NCI-H128 (cell line): ENCODE measurements around the gene UTS2B.
"Not testable (repeated sequence)": the region's sequence is repeated elsewhere in the genome, so short reads cannot be mapped to it uniquely, and the experiment has no call there.

ENCODE experiments used
- DNase-seq: peaks from one replicate; lab custom pipeline; 2025; ENCODE audit not compliant: unreplicated experiment; lab: John Stamatoyannopoulos, UW

The UTS2B gene

GRCh38 chr3:191246034-191246433 is 84.3 kb downstream of the UTS2B start:
- not testable (repeated sequence) for DNase-seq

DNA sequence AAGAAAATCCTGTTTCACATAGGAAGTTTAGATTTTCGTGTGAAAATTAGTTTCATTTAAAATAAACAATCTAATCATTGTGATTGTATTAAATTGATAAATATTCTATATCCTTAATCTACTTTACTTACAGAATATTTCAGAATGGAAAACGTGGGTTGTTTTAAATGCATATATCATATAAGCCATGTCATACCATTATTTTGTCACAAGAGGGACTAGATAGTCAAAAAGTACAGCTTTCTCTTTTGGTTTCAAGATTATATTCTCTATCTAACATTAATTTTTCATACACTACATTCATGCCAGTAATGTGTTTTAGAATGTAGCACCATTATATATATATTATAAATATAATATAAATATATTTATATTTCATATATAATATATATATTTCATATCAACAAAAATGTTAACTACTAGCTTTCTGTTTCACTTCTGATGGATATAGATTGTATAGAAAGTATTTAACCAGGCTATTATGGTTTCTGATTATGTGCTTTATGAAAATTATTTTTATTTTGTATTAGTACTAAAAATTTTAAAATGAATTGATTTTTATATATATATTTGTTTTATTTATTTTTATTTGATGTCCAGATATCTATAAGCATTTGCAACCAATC is 86.0 kb downstream of the UTS2B start:
- DNase-seq = no peak

DNA sequence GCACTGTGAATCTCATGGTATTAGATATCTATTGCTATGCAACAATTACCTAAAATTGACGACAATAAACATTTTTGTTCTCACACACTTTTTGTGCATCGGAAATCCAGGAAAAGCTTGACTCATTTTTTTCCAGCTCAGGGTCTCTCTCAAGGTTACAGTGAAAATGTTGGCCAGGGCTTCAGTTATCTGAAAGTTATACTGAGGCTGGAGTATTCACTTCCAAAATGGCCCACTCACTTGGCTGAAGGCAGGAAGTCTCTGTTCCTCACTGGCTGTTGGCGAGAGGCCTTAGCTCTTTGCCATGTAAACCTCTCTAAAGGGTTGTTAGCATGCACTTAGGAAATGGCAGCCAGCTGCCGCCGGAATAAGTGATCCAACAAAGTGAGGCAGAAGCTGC is 89.8 kb downstream of the UTS2B start:
- DNase-seq = no peak

- DNase-seq = no peak
Observed at GRCh38 chr3:191239407-191240031, 90.8 kb downstream of the UTS2B start.

DNA sequence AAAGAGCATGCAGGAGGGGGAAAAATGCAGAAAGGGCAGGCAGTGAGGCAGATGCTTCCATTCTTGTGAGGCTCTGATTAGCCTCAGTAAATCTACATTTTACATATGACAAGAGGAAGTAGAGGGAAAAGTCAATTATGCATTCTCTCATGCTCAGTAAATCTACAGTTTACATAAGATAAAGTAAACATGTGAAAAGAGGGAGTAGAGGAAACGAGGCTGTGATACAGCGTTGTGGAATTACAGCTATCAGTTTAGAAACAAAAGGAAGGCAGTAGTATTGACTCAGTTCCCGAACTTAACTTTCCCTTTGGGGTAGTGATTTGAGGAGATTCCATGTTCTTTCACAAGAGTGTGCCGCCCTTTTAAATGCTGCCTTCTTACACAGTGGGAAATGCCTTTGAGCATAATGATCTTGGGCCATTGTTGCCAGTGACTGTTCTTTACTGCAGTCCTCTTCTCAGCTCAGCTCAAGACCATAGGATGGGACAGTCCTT is 92.0 kb downstream of the UTS2B start:
- no peak for DNase-seq

- no peak for DNase-seq
Observed at GRCh38 chr3:191237047-191237882, 93.1 kb downstream of the UTS2B start.

DNA sequence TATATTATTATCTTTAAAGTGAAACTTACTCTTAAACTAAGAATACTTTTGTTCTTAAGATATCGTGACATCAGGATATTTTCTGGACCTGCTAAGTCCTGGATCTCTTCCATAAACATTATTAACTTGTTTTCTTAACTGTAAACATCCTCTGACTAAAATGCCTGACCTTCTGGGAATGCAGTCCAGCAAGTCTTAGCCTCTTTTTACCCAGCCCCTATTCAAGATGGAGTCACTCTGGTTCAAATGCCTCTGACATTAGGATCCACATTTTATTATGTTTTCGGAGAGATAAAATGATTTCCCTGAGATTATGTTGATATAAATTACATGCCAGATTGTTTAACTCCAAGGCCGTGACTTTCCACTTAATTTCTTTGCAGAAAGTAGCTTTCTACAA is 93.7 kb downstream of the UTS2B start:
- DNase-seq = no peak

DNA sequence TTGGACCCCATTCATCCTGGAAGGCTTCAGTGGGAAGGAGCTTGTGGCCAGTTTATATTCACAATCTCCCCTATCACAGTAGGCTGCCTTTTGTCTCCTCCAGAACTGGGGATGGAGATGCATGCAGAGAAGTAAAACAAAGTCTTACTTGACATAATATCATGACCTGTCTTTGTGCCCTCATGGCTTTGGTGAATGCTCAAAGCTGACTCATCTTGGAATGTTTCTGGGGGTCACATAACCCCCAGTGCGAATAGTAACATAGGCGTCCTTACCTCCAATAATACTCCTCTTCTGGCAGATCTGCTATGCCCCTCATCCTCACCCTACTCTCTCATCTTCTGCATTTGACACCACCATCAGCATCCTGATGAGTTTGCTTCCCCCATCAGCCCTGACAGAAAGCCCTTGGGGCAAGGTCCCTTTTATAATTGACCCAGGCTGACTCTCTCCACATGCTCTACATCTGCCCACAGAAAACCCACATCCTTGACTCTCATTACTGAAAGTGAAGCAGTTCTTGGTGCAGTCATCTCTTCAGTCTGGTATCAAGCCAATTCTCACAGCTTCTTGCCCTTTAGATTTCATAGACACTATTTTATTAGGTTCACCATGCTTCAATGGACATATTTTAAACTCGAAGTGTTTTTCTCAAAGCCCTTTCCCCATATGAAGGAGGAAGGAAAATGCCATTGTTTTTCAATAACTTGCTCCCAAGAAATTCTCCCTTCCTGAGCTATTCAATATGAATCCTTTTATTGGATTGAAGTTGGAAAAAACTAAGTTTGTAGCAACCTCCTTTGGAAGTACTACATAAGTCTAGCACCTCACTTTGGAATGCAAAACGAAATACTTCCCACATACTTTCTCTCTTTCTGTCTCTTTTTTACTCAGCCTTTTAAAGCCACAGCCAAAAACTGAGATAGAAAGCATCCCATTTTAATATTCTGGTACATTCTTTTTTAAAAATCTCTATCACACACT is 94.7 kb downstream of the UTS2B start:
- DNase-seq = no peak

- DNase-seq = no peak
Observed at GRCh38 chr3:191234216-191234615, 96.1 kb downstream of the UTS2B start.

- no peak for DNase-seq
Observed at GRCh38 chr3:191227541-191227940, 102.8 kb downstream of the UTS2B start.

GRCh38 chr3:191221638-191222037 is 108.7 kb downstream of the UTS2B start:
- DNase-seq = no peak

- DNase-seq = no peak
Observed at GRCh38 chr3:191220908-191221307, 109.4 kb downstream of the UTS2B start.

DNA sequence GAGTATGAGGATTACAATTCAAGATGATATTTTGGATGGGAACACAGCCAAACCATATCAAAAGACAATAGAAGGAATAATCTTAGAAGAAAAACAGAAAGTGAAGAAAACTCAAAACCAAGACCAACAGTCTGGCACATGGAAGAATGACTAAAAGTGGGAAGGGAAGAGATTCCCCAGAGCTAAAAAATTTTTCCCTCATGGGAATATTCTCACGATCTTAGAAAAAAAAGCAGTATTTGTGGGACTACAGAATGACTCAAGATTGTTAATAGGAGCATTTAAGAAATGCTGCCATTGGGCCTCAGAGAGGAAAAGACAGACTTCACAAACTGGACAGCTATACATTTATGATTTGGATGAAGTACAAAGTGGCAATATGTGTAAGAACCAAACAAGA is 113.0 kb downstream of the UTS2B start:
- no peak for DNase-seq
